Astrocyte of the cerebellum (primary cell): ENCODE measurements around the gene CCDC106.

Source experiments
- DNase-seq: peaks from one replicate; pipeline ENCODE4 v3.0.0-alpha.2; 2011; ENCODE audit warnings: low read depth
- H3K4me3 ChIP-seq: 2 replicates; pipeline ENCODE4 v1.5.1; 2011; ENCODE audit warnings: mild to moderate bottlenecking, low read depth, low read length, moderate library complexity
- CTCF ChIP-seq: IDR thresholded peaks from 2 replicates; pipeline ENCODE4 v1.5.1; 2012; ENCODE audit warnings: low read length, low read depth, moderate library complexity, mild to moderate bottlenecking; ENCODE audit errors: missing control alignments
- in situ Hi-C: cut with HindIII; loops from 2 replicates; pipeline ENCODE4 v1.10.0; 2017; ENCODE audit warnings: low sequenced_read_pairs

CCDC106 gene

GRCh38 chr19:55671054-55671378, 23.0 kb downstream of the CCDC106 start:
- TF ChIP-seq CTCF, result no peak
- H3K4me3 ChIP-seq, result no peak overlapping the region
- DNase-seq, result no peak
- in situ Hi-C loops, result no loop called here

GRCh38 chr19:55672418-55672817, 24.4 kb downstream of the CCDC106 start:
- in situ Hi-C loops, result no loop called here

GRCh38 chr19:55673465-55673864, 25.5 kb downstream of the CCDC106 start:
- in situ Hi-C loops, result no loop called here
- TF ChIP-seq CTCF, result no peak
- no peak for DNase-seq
- H3K4me3 ChIP-seq, result no peak overlapping the region

More at GRCh38 chr19:55672418-55672817, 24.4 kb downstream of the CCDC106 start:
- H3K4me3 ChIP-seq, result no peak overlapping the region
- TF ChIP-seq CTCF, result no peak
- DNase-seq, result no peak

- no peak for TF ChIP-seq CTCF
- DNase-seq, result no peak
- no peak overlapping the region for H3K4me3 ChIP-seq
- in situ Hi-C loops, result no loop called here
Measured at GRCh38 chr19:55673889-55674288, 25.9 kb downstream of the CCDC106 start.

GRCh38 chr19:55674459-55674840, 26.4 kb downstream of the CCDC106 start:
- DNase-seq, result no peak
- in situ Hi-C loops, result no loop called here
- peak overlapping the region; percentile 59 for H3K4me3 ChIP-seq
- TF ChIP-seq CTCF, result no peak

GRCh38 chr19:55674841-55675660, 27.0 kb downstream of the CCDC106 start, which contains the start of gene EPN1:
Gene EPN1, plus strand, starts transcription at chr19:55675226. Its CDS starts 3,402 bp downstream, at chr19:55678628.
- in situ Hi-C loops, result no loop called here

More at GRCh38 chr19:55674841-55675660, 27.0 kb downstream of the CCDC106 start, which contains the start of gene EPN1:
- no peak for TF ChIP-seq CTCF
- H3K4me3 ChIP-seq, result peak within 1 kb of the TSS; percentile 59
- peak; percentile 91 for DNase-seq
